WI38 (cell line): ENCODE measurements around the gene MARCHF9.

Experiments
- H3K4me3 ChIP-seq: 2 replicates; pipeline ENCODE4 v1.5.1; 2011; ENCODE audit warnings: low read depth, mild to moderate bottlenecking, control low read depth, low read length
- CTCF ChIP-seq: IDR thresholded peaks from 2 replicates; pipeline ENCODE4 v1.5.1; 2012; ENCODE audit warnings: low read depth, mild to moderate bottlenecking, control low read depth, low read length

The MARCHF9 gene

GRCh38 chr12:57732726-57733593 lies 21.9 kb upstream of the MARCHF9 start:
- H3K4me3 ChIP-seq: no peak overlapping the region
- TF ChIP-seq CTCF: no peak

DNA sequence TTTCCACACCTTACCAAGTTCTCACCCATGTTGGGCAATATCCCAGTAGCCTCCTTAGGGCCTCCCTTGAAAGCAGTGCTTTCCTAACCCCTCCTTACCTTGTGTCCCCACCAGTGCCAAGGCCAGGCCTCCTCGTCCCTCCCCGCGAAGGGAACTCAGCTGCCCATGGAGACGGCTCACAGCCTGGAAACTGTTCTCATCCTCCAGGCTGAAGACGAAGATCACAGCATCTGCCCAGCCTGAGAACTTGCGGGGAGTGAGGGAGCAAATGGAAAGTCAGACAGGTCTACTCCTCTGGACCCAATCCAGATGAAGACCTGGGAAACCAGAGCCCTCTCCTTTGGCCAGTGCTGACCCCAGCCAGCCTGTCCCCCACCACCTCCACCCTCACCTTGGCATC lies 21.0 kb upstream of the MARCHF9 start:
- no peak for TF ChIP-seq CTCF
- H3K4me3 ChIP-seq: no peak overlapping the region

DNA sequence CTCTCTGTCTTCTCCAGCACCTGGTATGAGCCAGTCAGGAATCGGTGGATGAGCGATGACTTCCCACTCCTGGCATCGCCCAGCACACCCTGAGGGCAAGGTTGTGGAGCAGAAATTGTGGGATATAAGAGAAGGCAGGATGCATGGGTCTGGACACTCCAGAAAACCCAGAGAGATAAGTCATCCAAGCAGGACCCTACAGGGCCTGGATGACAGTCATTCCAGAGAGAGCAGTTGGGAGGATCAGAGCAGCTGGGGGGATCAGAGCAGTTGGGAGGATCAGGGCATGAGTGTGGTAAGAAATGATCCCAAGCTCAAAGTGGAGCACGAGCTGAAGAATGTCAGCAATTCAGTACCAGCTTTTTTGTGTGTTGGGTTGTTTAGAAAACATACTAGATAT lies 20.3 kb upstream of the MARCHF9 start:
- no peak overlapping the region for H3K4me3 ChIP-seq
- TF ChIP-seq CTCF: no peak

DNA sequence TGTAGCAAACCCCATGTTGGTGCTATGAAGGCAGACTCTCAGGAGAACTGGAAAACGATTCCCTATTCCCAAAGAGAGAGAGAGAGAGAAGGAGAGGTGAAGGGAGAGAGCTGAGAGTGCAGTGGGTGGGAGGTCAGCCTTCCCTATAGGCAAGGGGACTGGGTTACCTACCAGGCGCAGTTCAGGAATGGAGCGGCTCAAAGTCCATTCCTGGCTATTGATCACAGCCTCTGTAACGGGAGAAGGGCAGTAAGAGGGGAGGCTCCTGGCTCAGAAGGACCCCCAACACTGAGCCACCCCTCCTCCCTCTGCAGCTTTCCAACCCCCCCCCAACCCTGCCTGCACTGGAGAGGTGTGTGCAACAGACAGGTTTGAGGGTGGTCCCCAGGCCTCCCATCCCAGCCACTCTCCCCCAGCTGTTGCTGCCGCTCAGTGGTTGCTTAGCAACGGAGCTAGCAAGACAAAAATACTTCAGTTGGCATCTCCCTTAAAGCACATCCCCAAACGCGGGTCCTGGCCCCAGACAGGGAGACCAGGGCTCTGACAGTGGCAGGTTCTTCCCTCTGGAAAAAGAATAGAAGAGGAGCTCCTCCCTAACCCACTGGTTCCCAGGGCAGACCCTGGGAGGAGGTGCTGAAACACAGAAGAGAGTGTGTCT lies 19.6 kb upstream of the MARCHF9 start:
- TF ChIP-seq CTCF: no peak
- H3K4me3 ChIP-seq: no peak overlapping the region

DNA sequence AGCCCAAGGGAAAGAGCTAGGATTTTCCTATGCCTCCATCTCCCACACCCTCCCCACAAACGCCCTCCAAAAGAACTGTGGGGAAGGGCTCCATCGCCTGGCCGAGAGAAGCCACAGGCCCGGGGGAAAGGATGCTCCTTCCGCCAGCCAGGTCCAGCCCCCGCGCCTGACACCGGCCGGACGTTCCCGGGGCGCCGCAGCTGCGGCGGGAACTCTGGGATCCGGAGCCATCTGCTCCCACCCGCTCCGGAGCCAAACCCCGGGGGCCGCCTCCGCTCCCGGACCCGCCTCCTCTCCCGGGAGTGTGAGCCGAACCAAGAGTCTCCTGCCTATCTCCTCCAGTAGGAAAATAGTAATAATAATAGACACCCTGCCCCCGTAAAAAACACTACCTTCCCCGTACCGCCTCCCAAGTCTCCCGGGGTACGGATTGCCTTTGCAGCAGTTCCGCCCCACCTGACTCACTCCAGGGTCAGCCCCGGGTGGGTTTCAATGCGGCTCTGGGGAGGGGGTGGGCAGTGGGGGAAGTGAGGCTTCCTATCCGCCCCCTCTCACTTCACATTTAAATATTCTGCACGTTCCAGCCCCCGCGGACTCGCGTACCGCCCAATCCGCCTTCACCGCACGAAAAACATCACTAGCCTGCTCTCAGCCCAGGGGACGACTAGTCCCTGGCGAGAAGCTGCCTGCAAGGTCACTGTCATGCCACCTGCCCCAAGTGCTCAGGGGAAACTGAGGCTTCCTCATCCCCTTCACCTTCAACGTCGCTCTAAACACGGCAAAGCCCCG lies 18.8 kb upstream of the MARCHF9 start:
- H3K4me3 ChIP-seq: peak overlapping the region; percentile 27
- TF ChIP-seq CTCF: peak; percentile 32; the same call in 1 of the 2 replicates

DNA sequence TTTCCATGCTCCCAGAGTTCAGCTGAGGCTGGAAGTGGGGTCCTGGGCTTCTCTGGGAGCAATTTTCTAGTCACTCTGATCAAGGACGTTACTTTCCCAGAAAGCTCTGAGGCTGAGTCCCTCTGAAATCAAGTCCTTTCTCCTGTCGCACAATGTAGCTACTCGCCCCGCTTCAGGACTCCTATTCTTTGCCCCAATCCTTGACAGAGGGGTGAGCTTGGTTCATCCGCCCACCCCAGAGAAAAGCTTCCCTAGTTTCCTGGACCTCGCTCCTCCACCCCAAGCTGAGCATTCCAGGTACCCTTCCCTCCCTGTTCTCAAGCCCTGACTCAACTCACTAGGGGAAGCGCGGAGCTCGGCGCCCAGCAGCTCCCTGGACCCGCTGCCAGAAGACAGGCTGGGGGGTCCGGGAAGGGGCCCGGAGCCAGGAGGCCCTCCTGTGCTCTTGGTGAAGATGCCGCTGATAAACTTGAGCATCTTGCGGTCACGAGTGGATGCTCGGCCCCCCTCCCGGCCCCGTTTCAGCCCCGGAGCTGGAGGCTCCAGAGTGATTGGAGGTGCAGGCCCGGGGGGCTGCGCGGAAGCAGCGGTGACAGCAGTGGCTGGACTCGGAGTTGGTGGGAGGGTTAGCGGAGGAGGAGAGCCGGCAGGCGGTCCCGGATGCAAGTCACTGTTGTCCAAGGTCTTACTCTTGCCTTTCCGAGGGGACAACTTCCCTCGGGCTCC lies 18.0 kb upstream of the MARCHF9 start:
- no peak overlapping the region for H3K4me3 ChIP-seq
- no peak for TF ChIP-seq CTCF
